ENCODE data around the gene ARL4A. TPM values are rescaled to one million over a fixed set of nuclear protein-coding genes. Genes with fewer than 3 reads are reported as not detected.
A peak's percentile ranks its signal among the peaks of the same experiment; 100 is the strongest.
"Not testable (repeated sequence)": the region's sequence is repeated elsewhere in the genome, so short reads cannot be mapped to it uniquely, and the experiment has no call there.

The ARL4A gene
- polyA plus RNA-seq, 1 experiment: 3.3 TPM

GRCh38 chr7:12684733-12685132, 2.7 kb upstream of the ARL4A start:
- no peak for TF ChIP-seq CTCF (IDR thresholded peaks at IDR 0.05; ENCODE audit: insufficient read depth, low read depth, low read length)
- H3K27me3 ChIP-seq (ENCODE audit: control insufficient read depth, insufficient read depth, low read length): no peaks in the 10 kb centered on the region
- ChIA-PET POLR2A (no interaction called here), CTCF (interaction anchor here (0.9 to 5.4 kb wide), 7 partner anchors 9 to 577 kb away, joined by 3 to 74 read pairs (median 11); no protein-coding TSS in a partner anchor)
- H3K4me3 ChIP-seq (ENCODE audit: low read depth, low read length): no peak overlapping the region
- no peaks in the 10 kb centered on the region for H3K36me3 ChIP-seq (ENCODE audit: control insufficient read depth, insufficient read depth, low read length)
- DNase-seq (ENCODE audit: low read depth): no peak

- TF ChIP-seq CTCF (IDR thresholded peaks at IDR 0.05; ENCODE audit: insufficient read depth, low read depth, low read length): peak; percentile 55
- ChIA-PET POLR2A (no interaction called here), CTCF (interaction anchor here (0.5 to 5.4 kb wide), 18 partner anchors 10 to 579 kb away, joined by 3 to 74 read pairs (median 5); no protein-coding TSS in a partner anchor)
- no peak overlapping the region for H3K4me3 ChIP-seq (ENCODE audit: low read depth, low read length)
- DNase-seq (ENCODE audit: low read depth): no peak
- no peaks in the 10 kb centered on the region for H3K27me3 ChIP-seq (ENCODE audit: control insufficient read depth, insufficient read depth, low read length)
- H3K36me3 ChIP-seq (ENCODE audit: control insufficient read depth, insufficient read depth, low read length): no peaks in the 10 kb centered on the region
These were observed 1.9 kb upstream of the ARL4A start for GRCh38 chr7:12685550-12685949.

DNA sequence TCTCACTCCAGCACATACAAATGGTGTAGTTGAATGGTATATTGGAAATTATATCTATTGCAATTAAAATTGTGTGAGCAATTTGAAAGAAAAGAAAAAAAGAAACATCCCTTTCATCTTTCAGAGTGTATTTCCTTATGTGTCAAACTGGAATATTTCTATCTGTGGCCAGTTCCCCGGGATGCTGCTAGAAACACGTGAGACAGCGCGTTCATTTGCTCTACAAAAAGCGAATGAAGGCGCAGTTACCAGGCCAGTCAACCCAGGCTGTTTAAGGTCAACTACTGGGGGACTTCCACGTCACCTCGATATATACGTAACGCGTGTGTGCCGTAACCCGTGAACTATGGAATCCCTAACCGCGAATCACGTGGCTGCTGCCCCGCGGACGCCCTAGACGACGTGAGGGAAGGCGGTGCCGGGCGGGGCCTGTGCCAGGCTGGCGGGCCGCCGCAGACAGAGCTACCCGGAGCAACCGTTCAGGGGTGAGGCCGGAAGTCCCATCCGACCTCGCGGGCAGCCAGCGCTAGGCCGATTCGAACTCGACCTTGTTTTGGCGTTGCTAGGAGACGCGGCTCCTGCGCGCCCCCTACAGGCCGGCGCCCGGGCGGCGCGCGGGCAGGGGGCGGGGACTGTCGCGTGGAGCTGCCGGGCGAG, 1.1 kb upstream of the ARL4A start:
- CTCF ChIA-PET: interaction anchor here (0.6 to 5.4 kb wide), 57 partner anchors 11 to 579 kb away, joined by 3 to 74 read pairs (median 4); no protein-coding TSS in a partner anchor

DNA sequence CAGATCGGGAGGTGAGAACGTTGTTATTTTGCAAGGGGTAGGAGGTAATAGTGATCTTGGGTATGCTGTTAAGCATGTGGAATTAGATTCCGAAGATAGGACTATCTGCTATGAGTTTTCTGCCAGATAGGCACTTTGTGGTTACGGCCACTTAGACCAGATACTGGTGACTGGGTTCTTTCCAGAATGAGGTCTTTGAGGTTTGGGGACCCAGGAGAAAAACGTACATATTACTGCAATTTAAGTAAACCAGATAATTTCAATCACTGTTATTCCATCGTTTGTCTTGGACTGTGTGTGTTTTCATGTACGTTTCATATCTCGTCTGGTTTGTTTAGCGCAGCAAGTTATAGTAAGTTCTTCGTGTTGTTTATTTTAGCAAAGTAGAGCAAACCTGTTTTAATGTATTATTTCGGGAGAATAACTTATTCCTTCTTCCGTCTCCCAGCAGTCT, 312 bp downstream of the ARL4A start:
- ChIA-PET CTCF (interaction anchor here (0.6 to 5.4 kb wide), 36 partner anchors 9 to 574 kb away, joined by 3 to 74 read pairs (median 4); no protein-coding TSS in a partner anchor), POLR2A (interaction anchor here (0.6 kb wide), 1 partner anchor 32 kb away, joined by 3 read pairs; no protein-coding TSS in a partner anchor)
- peak overlapping the region; percentile 81 for H3K4me3 ChIP-seq (ENCODE audit: low read depth, low read length)
- H3K36me3 ChIP-seq (ENCODE audit: control insufficient read depth, insufficient read depth, low read length): no peaks in the 10 kb centered on the region
- H3K27me3 ChIP-seq (ENCODE audit: control insufficient read depth, insufficient read depth, low read length): no peaks in the 10 kb centered on the region
- no peak for TF ChIP-seq CTCF (IDR thresholded peaks at IDR 0.05; ENCODE audit: insufficient read depth, low read depth, low read length)
- DNase-seq (ENCODE audit: low read depth): no peak

More for the DNA sequence above, 1.1 kb upstream of the ARL4A start:
- POLR2A ChIA-PET: interaction anchor here (0.7 to 1.0 kb wide), 3 partner anchors 29 to 180 kb away, joined by 3 to 4 read pairs (median 4); no protein-coding TSS in a partner anchor
- H3K4me3 ChIP-seq (ENCODE audit: low read depth, low read length): peak overlapping the region; percentile 81
- peak; percentile 41 for DNase-seq (ENCODE audit: low read depth)
- no peaks in the 10 kb centered on the region for H3K27me3 ChIP-seq (ENCODE audit: control insufficient read depth, insufficient read depth, low read length)
- TF ChIP-seq CTCF (IDR thresholded peaks at IDR 0.05; ENCODE audit: insufficient read depth, low read depth, low read length): peak; percentile 66
- no peaks in the 10 kb centered on the region for H3K36me3 ChIP-seq (ENCODE audit: control insufficient read depth, insufficient read depth, low read length)

GRCh38 chr7:12688485-12689170, 1.2 kb downstream of the ARL4A start:
- H3K4me3 ChIP-seq (ENCODE audit: low read depth, low read length); POLR2A ChIA-PET; H3K36me3 ChIP-seq (ENCODE audit: control insufficient read depth, insufficient read depth, low read length); DNase-seq (ENCODE audit: low read depth); H3K27me3 ChIP-seq (ENCODE audit: control insufficient read depth, insufficient read depth, low read length): not testable (repeated sequence)
- CTCF ChIA-PET: interaction anchor here (0.8 to 5.4 kb wide), 5 partner anchors 9 to 427 kb away, joined by 3 to 74 read pairs (median 3); no protein-coding TSS in a partner anchor

All from BJ (cell line).